ENCODE data around the gene CUBN.

DNA sequence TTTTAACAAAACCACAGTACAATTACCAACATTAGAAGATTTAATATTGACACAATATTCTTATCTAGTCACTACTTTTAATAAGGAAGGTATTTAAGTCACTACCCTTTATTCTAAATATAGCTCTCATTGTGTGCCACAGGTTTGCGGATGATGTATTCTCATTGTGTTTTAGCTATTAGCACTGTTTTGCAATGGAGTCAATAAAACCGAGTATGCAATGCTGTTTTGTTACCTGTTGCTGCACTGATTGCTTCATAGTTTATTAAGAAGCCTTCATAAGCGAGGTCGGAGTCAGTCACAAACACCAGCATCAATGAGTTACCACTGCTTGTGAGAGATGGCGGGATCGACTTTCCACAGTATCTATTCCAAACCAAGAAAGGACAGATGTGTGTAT, 64.3 kb downstream of the CUBN start:
- TF ChIP-seq, protein P1, sequence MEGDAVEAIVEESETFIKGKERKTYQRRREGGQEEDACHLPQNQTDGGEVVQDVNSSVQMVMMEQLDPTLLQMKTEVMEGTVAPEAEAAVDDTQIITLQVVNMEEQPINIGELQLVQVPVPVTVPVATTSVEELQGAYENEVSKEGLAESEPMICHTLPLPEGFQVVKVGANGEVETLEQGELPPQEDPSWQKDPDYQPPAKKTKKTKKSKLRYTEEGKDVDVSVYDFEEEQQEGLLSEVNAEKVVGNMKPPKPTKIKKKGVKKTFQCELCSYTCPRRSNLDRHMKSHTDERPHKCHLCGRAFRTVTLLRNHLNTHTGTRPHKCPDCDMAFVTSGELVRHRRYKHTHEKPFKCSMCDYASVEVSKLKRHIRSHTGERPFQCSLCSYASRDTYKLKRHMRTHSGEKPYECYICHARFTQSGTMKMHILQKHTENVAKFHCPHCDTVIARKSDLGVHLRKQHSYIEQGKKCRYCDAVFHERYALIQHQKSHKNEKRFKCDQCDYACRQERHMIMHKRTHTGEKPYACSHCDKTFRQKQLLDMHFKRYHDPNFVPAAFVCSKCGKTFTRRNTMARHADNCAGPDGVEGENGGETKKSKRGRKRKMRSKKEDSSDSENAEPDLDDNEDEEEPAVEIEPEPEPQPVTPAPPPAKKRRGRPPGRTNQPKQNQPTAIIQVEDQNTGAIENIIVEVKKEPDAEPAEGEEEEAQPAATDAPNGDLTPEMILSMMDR (IDR thresholded peaks at IDR 0.05): no peak
- no peak for TF ChIP-seq POLR2AphosphoS5 (IDR thresholded peaks at IDR 0.05)
- TF ChIP-seq POLR2A (IDR thresholded peaks at IDR 0.05): no peak
- no peak for TF ChIP-seq EP300 (IDR thresholded peaks at IDR 0.05; ENCODE audit: low read depth)

Measured in transverse colon (tissue), 4 donors.